GM19372 (cell line): ENCODE measurements around the gene DIAPH2.
"Not testable (repeated sequence)": the region's sequence is repeated elsewhere in the genome, so short reads cannot be mapped to it uniquely, and the experiment has no call there.

ENCODE experiments used
- ATAC-seq: cut with Tn5 transposase; IDR thresholded peaks from one replicate; pipeline ENCODE4 v1.9.1; 2021; ENCODE audit warnings: mild to moderate bottlenecking, low read depth, moderate library complexity; ENCODE audit not compliant: unreplicated experiment

Gene DIAPH2

GRCh38 chrX:97409632-97410415 is 725.2 kb downstream of the DIAPH2 start:
- ATAC-seq: not testable (repeated sequence)

- no peak for ATAC-seq
Measured at GRCh38 chrX:97416461-97416860, 731.8 kb downstream of the DIAPH2 start.

GRCh38 chrX:97429101-97429500 is 744.5 kb downstream of the DIAPH2 start:
- no peak for ATAC-seq

- ATAC-seq: no peak
Measured at GRCh38 chrX:97431281-97431680, 746.6 kb downstream of the DIAPH2 start.

- no peak for ATAC-seq
Measured at GRCh38 chrX:97446298-97446882, 761.7 kb downstream of the DIAPH2 start.

- ATAC-seq: no peak
Measured at GRCh38 chrX:97447306-97447705, 762.7 kb downstream of the DIAPH2 start.

- no peak for ATAC-seq
Measured at GRCh38 chrX:97452283-97452682, 767.6 kb downstream of the DIAPH2 start.

- ATAC-seq: no peak
Measured at GRCh38 chrX:97461763-97462162, 777.1 kb downstream of the DIAPH2 start.

- no peak for ATAC-seq
Measured at GRCh38 chrX:97471071-97471470, 786.4 kb downstream of the DIAPH2 start.

GRCh38 chrX:97474933-97475332 is 790.3 kb downstream of the DIAPH2 start:
- ATAC-seq: no peak

GRCh38 chrX:97479106-97479890 is 794.7 kb downstream of the DIAPH2 start:
- no peak for ATAC-seq

- ATAC-seq: no peak
Measured at GRCh38 chrX:97481228-97481627, 796.6 kb downstream of the DIAPH2 start.

- no peak for ATAC-seq
Measured at GRCh38 chrX:97482666-97483300, 798.1 kb downstream of the DIAPH2 start.

- no peak for ATAC-seq
Measured at GRCh38 chrX:97490656-97491055, 806.0 kb downstream of the DIAPH2 start.

GRCh38 chrX:97494756-97495372 is 810.2 kb downstream of the DIAPH2 start:
- ATAC-seq: peak; percentile 86

- ATAC-seq: no peak
Measured at GRCh38 chrX:97498093-97498492, 813.5 kb downstream of the DIAPH2 start.

GRCh38 chrX:97504431-97504830 is 819.8 kb downstream of the DIAPH2 start:
- ATAC-seq: no peak

GRCh38 chrX:97517763-97518162 is 833.1 kb downstream of the DIAPH2 start:
- ATAC-seq: no peak

GRCh38 chrX:97522307-97522706 is 837.7 kb downstream of the DIAPH2 start:
- ATAC-seq: no peak

GRCh38 chrX:97524340-97524739 is 839.7 kb downstream of the DIAPH2 start:
- no peak for ATAC-seq
